ENCODE results near the gene ESPL1.

GRCh38 chr12:53239643-53240258 is 28.3 kb upstream of the ESPL1 start:
- TF ChIP-seq EP300 (IDR thresholded peaks at IDR 0.05) (no peak), CTCF (IDR thresholded peaks at IDR 0.05) (no peak), POLR2AphosphoS5 (IDR thresholded peaks at IDR 0.05) (no peak)
